ENCODE data around the gene PTPRO.

The PTPRO gene

DNA sequence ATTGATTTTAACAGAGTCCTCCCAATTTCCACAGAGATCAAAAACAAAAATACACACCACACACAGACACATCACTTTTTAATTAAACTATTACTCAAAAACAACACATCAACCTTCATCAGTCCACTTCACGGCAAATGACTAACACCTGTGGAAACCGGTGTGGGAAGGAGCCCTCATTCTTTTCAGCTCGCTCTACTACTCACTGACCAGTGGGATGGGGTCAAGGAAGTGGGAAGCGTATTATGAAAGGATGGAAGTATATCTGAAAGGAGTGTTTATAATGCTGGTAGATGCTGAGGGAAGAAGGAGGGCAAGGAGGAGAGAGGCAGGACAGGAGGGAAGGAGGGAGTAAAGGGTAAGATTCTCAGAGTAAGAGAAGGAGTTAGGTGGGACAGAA, 310.4 kb downstream of the PTPRO start:
- Mint-ChIP-seq H3K4me3 (no peak overlapping the region), H3K4me1 (no peaks in the 10 kb centered on the region), H3K27me3 (no peaks in the 10 kb centered on the region)

DNA sequence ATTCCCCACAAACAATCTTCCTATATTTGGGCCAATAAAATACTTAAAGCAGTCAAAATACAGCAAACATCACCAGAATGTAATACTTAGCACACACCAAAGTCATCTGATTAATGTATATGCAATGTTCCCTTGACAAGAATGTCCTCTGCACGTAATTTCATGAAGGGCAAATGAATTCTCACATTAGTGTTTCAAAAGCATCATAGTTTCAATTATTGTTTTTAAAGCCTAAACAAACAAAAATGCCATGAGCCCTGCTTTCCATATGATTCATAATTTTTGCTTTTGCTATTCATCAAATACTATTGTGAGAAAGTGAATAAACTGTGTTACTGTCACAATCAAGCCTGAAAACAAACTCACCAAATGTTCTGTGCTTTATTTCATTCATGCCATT, 310.9 kb downstream of the PTPRO start:
- Mint-ChIP-seq H3K9me3 (no peaks in the 10 kb centered on the region), H3K4me3 (no peak overlapping the region), H3K4me1 (no peaks in the 10 kb centered on the region), H3K27me3 (no peaks in the 10 kb centered on the region), H3K27ac (no peak overlapping the region)
- no peak for ATAC-seq
- DNase-seq, result no peak

More for the DNA sequence above, 310.4 kb downstream of the PTPRO start:
- no peak for DNase-seq
- no peaks in the 10 kb centered on the region for H3K9me3 Mint-ChIP-seq
- ATAC-seq, result no peak
- H3K27ac Mint-ChIP-seq, result no peak overlapping the region

GRCh38 chr12:15634010-15634683, 311.8 kb downstream of the PTPRO start:
- H3K4me1 Mint-ChIP-seq, result no peaks in the 10 kb centered on the region
- H3K27ac Mint-ChIP-seq, result no peak overlapping the region
- DNase-seq (no peak), ATAC-seq (no peak)
- no peaks in the 10 kb centered on the region for H3K9me3 Mint-ChIP-seq
- H3K4me3 Mint-ChIP-seq, result no peak overlapping the region
- no peaks in the 10 kb centered on the region for H3K27me3 Mint-ChIP-seq

GRCh38 chr12:15636060-15636890, 314.0 kb downstream of the PTPRO start:
- H3K9me3 Mint-ChIP-seq, result no peaks in the 10 kb centered on the region
- no peaks in the 10 kb centered on the region for H3K27me3 Mint-ChIP-seq
- no peak overlapping the region for H3K27ac Mint-ChIP-seq
- ATAC-seq, result no peak
- no peaks in the 10 kb centered on the region for H3K4me1 Mint-ChIP-seq
- no peak for DNase-seq
- no peak overlapping the region for H3K4me3 Mint-ChIP-seq

DNA sequence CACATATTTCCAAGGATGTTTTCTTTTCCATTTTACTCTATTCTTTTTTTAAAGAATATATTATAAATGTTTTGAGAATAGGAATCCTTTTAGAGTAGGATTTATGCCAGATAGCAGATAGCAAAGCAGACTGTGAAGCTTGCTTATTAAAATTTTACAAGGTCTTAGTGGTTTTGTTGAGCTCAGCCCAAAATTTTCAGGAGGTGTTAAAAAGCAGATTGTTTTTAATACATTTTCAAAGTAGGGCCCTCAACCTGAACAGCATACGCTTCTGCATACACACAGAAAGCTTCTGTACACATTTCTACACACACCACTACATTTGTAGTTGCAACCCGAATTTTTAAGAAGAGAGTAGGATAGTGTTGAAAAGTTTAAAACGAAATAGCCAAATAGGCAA, 315.9 kb downstream of the PTPRO start:
- Mint-ChIP-seq H3K27me3 (no peaks in the 10 kb centered on the region), H3K27ac (no peak overlapping the region), H3K4me3 (no peak overlapping the region), H3K4me1 (no peaks in the 10 kb centered on the region), H3K9me3 (no peaks in the 10 kb centered on the region)
- DNase-seq (no peak), ATAC-seq (no peak)

DNA sequence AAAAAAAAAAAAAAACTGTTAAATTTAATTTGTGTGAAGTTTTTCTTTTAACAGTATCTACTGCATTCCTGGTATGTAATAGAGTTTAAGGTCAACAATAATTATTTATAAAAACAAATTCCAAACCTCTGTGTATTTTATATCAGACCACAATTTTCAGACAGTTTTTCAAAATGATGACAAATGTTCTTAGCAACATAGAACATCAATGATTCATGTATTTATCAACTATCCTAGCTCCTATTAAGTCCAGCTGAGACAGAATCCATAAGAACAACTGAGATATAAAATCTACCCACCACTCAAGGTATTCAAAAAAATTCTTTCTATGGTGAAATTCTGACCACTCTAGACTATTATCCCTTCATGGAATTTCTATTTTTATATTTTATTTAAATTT, 322.4 kb downstream of the PTPRO start:
- Mint-ChIP-seq H3K9me3 (no peaks in the 10 kb centered on the region), H3K4me1 (no peaks in the 10 kb centered on the region), H3K27me3 (no peaks in the 10 kb centered on the region), H3K4me3 (no peak overlapping the region), H3K27ac (no peak overlapping the region)
- ATAC-seq, result no peak
- no peak for DNase-seq

DNA sequence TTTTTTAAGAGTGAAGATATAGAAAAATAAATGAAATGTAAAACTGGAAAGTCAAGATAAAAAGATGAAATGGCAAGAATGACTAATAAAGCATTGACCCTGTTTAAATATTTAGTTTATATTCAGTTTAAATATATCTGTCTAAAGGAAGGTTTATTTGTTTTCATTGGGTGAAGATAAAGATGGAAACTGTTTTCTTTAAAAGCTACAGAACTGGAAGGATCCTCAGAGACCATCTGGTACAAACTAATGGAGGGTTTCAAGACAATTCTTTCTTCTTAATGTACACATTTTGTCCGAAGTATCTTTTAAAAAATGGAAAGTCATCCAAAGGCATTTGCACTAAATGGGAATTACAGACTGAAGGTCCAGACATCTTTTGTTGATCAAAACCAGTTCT, 324.3 kb downstream of the PTPRO start:
- Mint-ChIP-seq H3K4me3 (no peak overlapping the region), H3K9me3 (no peaks in the 10 kb centered on the region), H3K4me1 (no peaks in the 10 kb centered on the region), H3K27ac (no peak overlapping the region), H3K27me3 (no peaks in the 10 kb centered on the region)
- no peak for ATAC-seq
- DNase-seq, result no peak

All from stimulated activated naive CD8-positive, alpha-beta T cell treated with anti-CD3 and anti-CD28 coated beads, Interleukin-15, amount 100 ng/mL, for 72 hours (primary cell).